ENCODE results near the gene GRID1.

Gene GRID1

GRCh38 chr10:86024281-86025041 lies 342.1 kb downstream of the GRID1 start:
- DNase-seq: no peak

- no peak for DNase-seq
These were observed 342.7 kb downstream of the GRID1 start for GRCh38 chr10:86023931-86024280.

GRCh38 chr10:86023336-86023735 lies 343.3 kb downstream of the GRID1 start:
- no peak for DNase-seq

- DNase-seq: no peak
These were observed 343.7 kb downstream of the GRID1 start for GRCh38 chr10:86022906-86023305.

GRCh38 chr10:86020134-86020533 lies 346.5 kb downstream of the GRID1 start:
- no peak for DNase-seq

- DNase-seq: no peak
These were observed 347.5 kb downstream of the GRID1 start for GRCh38 chr10:86019141-86019540.

GRCh38 chr10:86018735-86019058 lies 347.9 kb downstream of the GRID1 start:
- DNase-seq: no peak

GRCh38 chr10:86017841-86018734 lies 348.5 kb downstream of the GRID1 start:
- no peak for DNase-seq

GRCh38 chr10:86013568-86013967 lies 353.0 kb downstream of the GRID1 start:
- DNase-seq: no peak

GRCh38 chr10:86007171-86007570 lies 359.4 kb downstream of the GRID1 start:
- DNase-seq: no peak

- no peak for DNase-seq
These were observed 362.3 kb downstream of the GRID1 start for GRCh38 chr10:86004337-86004736.

- DNase-seq: no peak
These were observed 363.4 kb downstream of the GRID1 start for GRCh38 chr10:86003201-86003621.

GRCh38 chr10:86001521-86001920 lies 365.1 kb downstream of the GRID1 start:
- DNase-seq: no peak

GRCh38 chr10:85997544-85997943 lies 369.1 kb downstream of the GRID1 start:
- no peak for DNase-seq

- DNase-seq: peak; percentile 3 to 4
These were observed 370.8 kb downstream of the GRID1 start for GRCh38 chr10:85995791-85996190.

- no peak for DNase-seq
These were observed 372.6 kb downstream of the GRID1 start for GRCh38 chr10:85993840-85994507.

GRCh38 chr10:85993140-85993539 lies 373.5 kb downstream of the GRID1 start:
- DNase-seq: no peak

GRCh38 chr10:85992324-85992723 lies 374.3 kb downstream of the GRID1 start:
- no peak for DNase-seq

- DNase-seq: no peak
These were observed 379.8 kb downstream of the GRID1 start for GRCh38 chr10:85986777-85987176.

GRCh38 chr10:85983051-85983450 lies 383.5 kb downstream of the GRID1 start:
- no peak for DNase-seq

GRCh38 chr10:85979598-85979997 lies 387.0 kb downstream of the GRID1 start:
- no peak for DNase-seq

GRCh38 chr10:85978566-85979358 lies 387.8 kb downstream of the GRID1 start:
- no peak for DNase-seq

- no peak for DNase-seq
These were observed 389.0 kb downstream of the GRID1 start for GRCh38 chr10:85977642-85978041.

Measured in inflammatory macrophage treated with lipopolysaccharide for 1 hour (primary cell).